Measurements from ENCODE around the gene MAP4K1. TPM values are rescaled to one million over a fixed set of nuclear protein-coding genes. Genes with fewer than 3 reads are reported as not detected.
"Not testable (repeated sequence)": the region's sequence is repeated elsewhere in the genome, so short reads cannot be mapped to it uniquely, and the experiment has no call there.

Gene MAP4K1
- total RNA-seq, 1 donor from 2014 or later, result 10.9 TPM

GRCh38 chr19:38634757-38635482 is 17.2 kb upstream of the MAP4K1 start:
- H3K4me1 Mint-ChIP-seq (ENCODE audit: low read depth), result peaks cover 26% of the 10 kb centered on the region
- peak overlapping the region; percentile 88 for H3K27ac Mint-ChIP-seq
- H3K9me3 Mint-ChIP-seq (ENCODE audit: low read depth), result no peaks in the 10 kb centered on the region
- TF ChIP-seq CTCF (IDR thresholded peaks at IDR 0.05; ENCODE audit: unreplicated experiment), result peak; percentile 93
- peak; percentile 79 for DNase-seq (ENCODE audit: low spot score, unreplicated experiment)
- no peaks in the 10 kb centered on the region for H3K27me3 Mint-ChIP-seq
- no peak overlapping the region for H3K4me3 Mint-ChIP-seq (ENCODE audit: low read depth)
- peaks cover 15% of the 10 kb centered on the region for H3K36me3 Mint-ChIP-seq (ENCODE audit: insufficient read depth)

- peaks cover 26% of the 10 kb centered on the region for H3K4me1 Mint-ChIP-seq (ENCODE audit: low read depth)
- peak overlapping the region; percentile 45 for H3K27ac Mint-ChIP-seq
- peaks cover 20% of the 10 kb centered on the region for H3K36me3 Mint-ChIP-seq (ENCODE audit: insufficient read depth)
These were observed 14.9 kb upstream of the MAP4K1 start for GRCh38 chr19:38632476-38633213.

GRCh38 chr19:38631811-38632475 is 14.2 kb upstream of the MAP4K1 start:
- Mint-ChIP-seq H3K4me3 (ENCODE audit: low read depth) (peak overlapping the region; percentile 41), H3K4me1 (ENCODE audit: low read depth) (peaks cover 26% of the 10 kb centered on the region), H3K36me3 (ENCODE audit: insufficient read depth) (peaks cover 21% of the 10 kb centered on the region), H3K27ac (peak overlapping the region; percentile 90)
- not testable (repeated sequence) for DNase-seq (ENCODE audit: low spot score, unreplicated experiment); H3K27me3 Mint-ChIP-seq; H3K9me3 Mint-ChIP-seq (ENCODE audit: low read depth)

More at GRCh38 chr19:38632476-38633213, 14.9 kb upstream of the MAP4K1 start:
- Mint-ChIP-seq H3K9me3 (ENCODE audit: low read depth) (no peaks in the 10 kb centered on the region), H3K27me3 (no peaks in the 10 kb centered on the region), H3K4me3 (ENCODE audit: low read depth) (no peak overlapping the region)
- no peak for DNase-seq (ENCODE audit: low spot score, unreplicated experiment)
- no peak for TF ChIP-seq CTCF (IDR thresholded peaks at IDR 0.05; ENCODE audit: unreplicated experiment)

GRCh38 chr19:38631301-38631700 is 13.5 kb upstream of the MAP4K1 start:
- H3K27me3 Mint-ChIP-seq; H3K4me3 Mint-ChIP-seq (ENCODE audit: low read depth); DNase-seq (ENCODE audit: low spot score, unreplicated experiment); H3K9me3 Mint-ChIP-seq (ENCODE audit: low read depth): not testable (repeated sequence)
- Mint-ChIP-seq H3K4me1 (ENCODE audit: low read depth) (peaks cover 23% of the 10 kb centered on the region), H3K27ac (peak overlapping the region; percentile 90), H3K36me3 (ENCODE audit: insufficient read depth) (peaks cover 23% of the 10 kb centered on the region)

GRCh38 chr19:38629568-38629967 is 11.8 kb upstream of the MAP4K1 start:
- H3K9me3 Mint-ChIP-seq (ENCODE audit: low read depth), result no peaks in the 10 kb centered on the region
- no peak for TF ChIP-seq CTCF (IDR thresholded peaks at IDR 0.05; ENCODE audit: unreplicated experiment)
- H3K4me3 Mint-ChIP-seq (ENCODE audit: low read depth), result no peak overlapping the region
- peaks cover 14% of the 10 kb centered on the region for H3K4me1 Mint-ChIP-seq (ENCODE audit: low read depth)
- peaks cover 26% of the 10 kb centered on the region for H3K36me3 Mint-ChIP-seq (ENCODE audit: insufficient read depth)
- no peak overlapping the region for H3K27ac Mint-ChIP-seq
- H3K27me3 Mint-ChIP-seq, result no peaks in the 10 kb centered on the region
- no peak for DNase-seq (ENCODE audit: low spot score, unreplicated experiment)

- H3K9me3 Mint-ChIP-seq (ENCODE audit: low read depth), result no peaks in the 10 kb centered on the region
- H3K4me3 Mint-ChIP-seq (ENCODE audit: low read depth), result no peak overlapping the region
- no peak for TF ChIP-seq CTCF (IDR thresholded peaks at IDR 0.05; ENCODE audit: unreplicated experiment)
- DNase-seq (ENCODE audit: low spot score, unreplicated experiment), result no peak
- H3K4me1 Mint-ChIP-seq (ENCODE audit: low read depth), result peaks cover 6% of the 10 kb centered on the region
- H3K27ac Mint-ChIP-seq, result no peak overlapping the region
- peaks cover 27% of the 10 kb centered on the region for H3K36me3 Mint-ChIP-seq (ENCODE audit: insufficient read depth)
- no peaks in the 10 kb centered on the region for H3K27me3 Mint-ChIP-seq
These were observed 8.6 kb upstream of the MAP4K1 start for GRCh38 chr19:38626401-38626800.
